Stimulated activated CD8-positive, alpha-beta memory T cell treated with anti-CD3 and anti-CD28 coated beads, Interleukin-7, amount 100 ng/mL, for 1 hour (primary cell): ENCODE measurements around the gene FAM209A.
"Not testable (repeated sequence)": the region's sequence is repeated elsewhere in the genome, so short reads cannot be mapped to it uniquely, and the experiment has no call there.

Source experiments
- DNase-seq, 2 donors: peaks; one replicate each; pipeline ENCODE4 v3.0.0-alpha.2; 2020; ENCODE audit warnings: low read depth in 2 of 2

FAM209A gene

GRCh38 chr20:56540415-56540814 is 15.9 kb downstream of the FAM209A start:
- DNase-seq: no peak

DNA sequence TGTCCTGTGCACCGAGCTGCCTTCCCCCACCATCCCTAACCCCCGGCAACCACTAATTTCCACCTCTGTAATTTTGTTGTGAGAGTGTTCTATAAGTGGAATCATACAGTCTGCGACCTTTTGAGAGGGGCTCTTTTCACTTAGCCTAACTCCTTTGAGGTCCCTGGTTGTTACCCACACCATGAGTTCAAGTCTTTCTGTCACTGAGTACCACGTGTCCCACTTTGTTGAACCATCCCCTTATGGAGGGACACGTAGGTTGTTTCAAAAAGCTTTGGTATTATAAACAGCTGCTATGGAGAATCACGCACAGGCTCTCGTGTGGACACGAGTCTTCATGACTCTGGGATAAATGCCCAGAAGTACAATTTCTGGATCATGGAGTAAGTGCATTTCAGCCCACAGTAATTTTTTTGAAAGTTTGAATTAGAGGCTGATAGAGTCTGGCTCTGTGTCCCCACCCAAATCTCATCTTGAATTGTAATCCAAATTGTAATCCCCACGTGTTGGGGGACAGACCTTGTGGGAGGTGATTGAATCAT is 18.0 kb downstream of the FAM209A start:
- no peak for DNase-seq

DNA sequence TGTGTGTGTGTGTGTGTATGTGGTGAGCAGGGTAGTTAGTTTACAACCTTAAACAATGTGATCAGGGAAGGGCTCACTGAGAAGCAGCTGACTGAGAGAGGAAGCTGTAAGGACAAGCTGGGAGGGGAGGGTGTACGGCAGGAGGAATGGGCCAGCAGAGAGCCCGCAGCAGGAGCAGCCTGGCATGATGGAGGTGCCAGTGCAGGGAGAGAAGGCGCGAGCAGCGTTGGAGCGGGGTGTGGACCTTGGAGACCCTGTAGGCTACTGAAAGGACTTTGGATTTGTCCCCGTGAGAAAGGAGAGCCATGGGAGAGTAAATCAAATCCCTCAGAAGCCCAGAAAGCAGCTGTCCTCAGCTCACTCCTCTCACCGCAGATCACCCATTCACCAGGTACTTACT is 27.0 kb downstream of the FAM209A start:
- DNase-seq: no peak

GRCh38 chr20:56552911-56553629 is 28.5 kb downstream of the FAM209A start:
- no peak for DNase-seq

DNA sequence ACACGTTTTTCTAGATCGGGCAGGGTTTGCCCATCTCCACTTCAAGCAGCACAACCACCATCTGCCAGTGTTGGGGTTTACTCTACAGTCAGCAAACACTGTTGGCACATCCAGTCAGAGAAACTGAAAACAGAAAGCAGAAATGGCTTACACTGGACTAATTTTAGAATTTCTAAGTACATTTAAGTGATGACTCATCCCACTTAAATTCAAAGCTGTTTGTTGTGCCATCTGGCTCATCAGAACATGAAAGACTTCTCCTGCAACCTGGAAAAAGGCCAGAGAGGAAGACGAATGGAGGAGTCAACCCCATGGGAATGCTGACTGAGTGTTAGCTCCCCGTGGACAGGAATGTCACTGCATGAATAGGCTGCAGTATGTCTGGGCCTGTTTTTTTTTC is 30.3 kb downstream of the FAM209A start:
- no peak for DNase-seq

DNA sequence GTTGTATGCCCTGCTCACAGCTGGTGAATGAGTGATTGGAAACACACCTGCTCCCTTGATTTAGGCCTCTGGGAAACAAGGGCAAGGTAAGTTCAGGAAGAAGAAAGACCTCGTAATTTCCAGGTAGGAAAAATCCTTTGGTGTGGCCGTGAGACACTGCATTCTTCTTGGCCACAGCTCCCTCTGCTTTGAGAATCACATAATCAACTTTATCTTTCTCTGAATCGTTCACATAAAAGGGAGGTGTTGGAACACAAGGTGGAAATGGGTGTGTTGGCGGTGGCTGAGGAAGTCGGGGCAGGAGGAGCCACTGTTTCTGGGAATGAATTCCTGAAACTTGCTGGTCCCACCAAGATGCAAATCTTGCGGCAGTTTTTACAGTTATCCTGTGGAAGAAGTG is 34.4 kb downstream of the FAM209A start:
- no peak for DNase-seq

DNA sequence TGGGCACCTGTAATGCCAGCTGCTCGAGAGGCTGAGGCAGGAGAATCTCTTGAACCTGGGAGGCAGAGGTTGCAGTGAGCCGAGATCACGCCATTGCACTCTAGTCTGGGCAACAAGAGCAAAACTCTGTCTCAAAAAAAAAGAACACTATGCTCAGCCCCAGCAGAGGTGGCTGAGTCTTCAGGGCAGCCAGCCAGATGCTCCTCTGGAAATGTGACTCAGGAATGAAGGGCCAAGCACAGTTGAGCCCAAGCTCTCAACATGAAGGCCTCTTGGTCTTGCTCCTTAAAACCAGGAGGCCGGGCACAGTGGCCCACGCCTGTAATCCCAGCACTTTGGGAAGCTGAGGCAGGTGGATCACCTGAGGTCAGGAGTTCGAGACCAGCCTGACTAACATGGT is 40.0 kb downstream of the FAM209A start:
- DNase-seq: not testable (repeated sequence)

DNA sequence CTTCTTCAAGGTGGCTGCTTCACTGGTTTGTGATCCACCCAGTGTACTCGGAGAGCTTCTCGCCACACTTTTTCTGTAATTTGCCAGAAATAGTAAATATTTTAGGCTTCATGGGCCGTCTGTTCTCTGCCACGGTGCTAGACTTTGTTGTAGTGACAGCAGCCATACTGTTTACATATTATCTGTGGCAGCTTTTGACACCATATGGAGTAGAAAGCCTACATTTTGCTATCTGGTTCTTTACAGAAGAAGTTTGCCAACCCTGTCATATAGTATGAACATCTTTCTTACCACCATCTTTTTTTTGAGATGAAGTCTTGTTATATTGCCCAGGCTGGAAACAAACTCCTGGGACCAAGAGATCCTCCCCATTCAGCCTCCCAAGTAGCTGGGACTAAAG is 41.0 kb downstream of the FAM209A start:
- DNase-seq: no peak

- no peak for DNase-seq
Measured at GRCh38 chr20:56566621-56567020, 42.1 kb downstream of the FAM209A start.

DNA sequence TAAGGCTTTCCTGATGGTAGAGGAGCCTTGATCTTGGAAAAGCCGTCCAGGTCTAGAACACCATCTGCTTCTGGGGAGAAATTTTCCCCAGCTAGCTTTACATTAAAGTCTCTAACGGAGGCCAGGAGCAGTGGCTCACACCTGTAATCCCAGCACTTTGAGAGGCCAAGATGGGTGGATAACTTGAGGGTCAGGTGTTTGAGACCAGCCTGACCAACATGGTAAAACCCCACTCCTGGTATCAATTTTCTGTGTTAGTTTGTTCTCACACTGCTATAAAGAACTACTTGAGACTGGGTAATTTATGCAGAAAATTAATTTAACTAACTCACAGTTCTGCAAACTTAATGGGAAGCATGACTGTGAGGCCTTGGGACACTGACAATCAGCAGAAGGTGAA is 46.3 kb downstream of the FAM209A start:
- DNase-seq: no peak

DNA sequence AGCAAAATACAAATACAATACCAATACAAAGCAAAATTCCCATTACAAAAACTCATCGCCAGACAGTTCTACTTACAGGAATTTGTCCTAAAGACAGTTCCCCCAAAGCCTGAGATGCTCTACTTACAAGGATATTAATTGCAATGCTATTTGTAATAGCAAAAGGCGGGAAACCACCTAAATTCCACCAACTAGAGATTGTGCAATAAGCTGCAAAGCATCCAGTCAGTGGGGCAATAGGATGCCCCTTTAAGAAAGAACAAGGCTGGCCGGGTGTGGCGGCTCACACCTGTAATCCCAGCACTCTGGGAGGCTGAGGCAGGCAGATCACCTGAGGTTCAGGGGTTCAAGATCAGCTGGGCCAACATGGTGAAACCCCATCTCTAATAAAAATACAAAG is 47.6 kb downstream of the FAM209A start:
- DNase-seq: no peak

- no peak for DNase-seq
Measured at GRCh38 chr20:56573986-56574385, 49.4 kb downstream of the FAM209A start.

GRCh38 chr20:56574531-56575142 is 50.1 kb downstream of the FAM209A start:
- no peak for DNase-seq

DNA sequence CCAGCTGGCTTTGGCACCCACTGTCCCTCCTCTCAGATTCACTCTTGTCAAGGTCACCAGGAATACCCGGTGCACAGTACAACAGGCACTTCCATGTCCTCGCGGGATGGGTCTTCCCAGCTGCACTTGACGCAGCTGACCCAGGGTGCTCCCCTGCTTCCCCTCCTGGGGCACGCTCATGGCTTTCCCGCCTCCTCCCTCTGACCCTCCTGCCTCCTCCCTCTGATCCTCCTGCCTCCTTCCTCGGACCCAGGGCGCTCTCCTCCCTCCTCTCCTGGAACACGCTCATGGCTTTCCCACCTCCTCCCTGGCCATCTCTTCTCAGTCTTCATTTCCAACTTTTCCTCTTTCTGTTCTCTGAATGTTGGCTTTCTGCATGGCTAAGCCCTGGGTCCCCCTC is 50.6 kb downstream of the FAM209A start:
- no peak for DNase-seq
